Fibroblast of skin of right biceps (primary cell): ENCODE results near the gene PLAC1.
A peak's percentile ranks its signal among the peaks of the same experiment; 100 is the strongest.

Source experiments
- DNase-seq: peaks from one replicate; pipeline ENCODE4 v3.0.0-alpha.2; 2013

PLAC1 gene

GRCh38 chrX:134533952-134534351, 124.3 kb downstream of the PLAC1 start:
- no peak for DNase-seq

- no peak for DNase-seq
These were observed 124.9 kb downstream of the PLAC1 start for GRCh38 chrX:134533352-134533751.

GRCh38 chrX:134530845-134531244, 127.4 kb downstream of the PLAC1 start:
- DNase-seq: no peak

- DNase-seq: no peak
These were observed 128.8 kb downstream of the PLAC1 start for GRCh38 chrX:134529481-134529880.

GRCh38 chrX:134528960-134529359, 129.3 kb downstream of the PLAC1 start:
- DNase-seq: no peak

GRCh38 chrX:134526399-134526798, 131.9 kb downstream of the PLAC1 start:
- peak; percentile 51 for DNase-seq

- DNase-seq: peak; percentile 45
These were observed 133.0 kb downstream of the PLAC1 start for GRCh38 chrX:134525086-134525792.

- no peak for DNase-seq
These were observed 134.1 kb downstream of the PLAC1 start for GRCh38 chrX:134524181-134524580.

GRCh38 chrX:134520860-134521390, 137.3 kb downstream of the PLAC1 start:
- DNase-seq: peak; percentile 68
